ENCODE data around the gene MAST3. TPM values are rescaled to one million over a fixed set of nuclear protein-coding genes. Genes with fewer than 3 reads are reported as not detected.

Gene MAST3
- total RNA-seq, 1 donor from 2014 or later = 9.6 TPM

DNA sequence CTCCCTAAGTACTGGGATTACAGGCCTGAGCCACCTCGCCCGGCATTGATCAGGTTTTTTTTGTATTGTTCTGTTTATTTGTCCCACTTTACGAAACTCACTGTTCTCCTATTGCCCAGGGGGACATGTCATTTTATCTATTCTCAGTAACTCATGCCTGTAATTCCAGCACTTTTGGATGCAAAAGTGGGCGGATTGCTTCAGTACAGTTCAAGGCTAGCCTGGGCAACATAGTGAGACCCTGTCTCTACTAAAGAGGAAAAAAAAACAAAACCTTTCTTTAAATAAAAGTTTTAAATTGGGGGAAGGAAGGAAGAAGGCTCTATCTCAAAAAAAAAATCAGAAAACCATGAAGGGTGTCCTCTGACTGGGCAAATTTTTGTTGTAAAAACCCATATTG is 92.7 kb downstream of the MAST3 start:
- Histone ChIP-seq H3K4me3 (no peak overlapping the region), H3K27ac (no peak overlapping the region), H3K27me3 (no peaks in the 10 kb centered on the region), H3K9me3 (no peaks in the 10 kb centered on the region), H3K4me1 (peaks cover 25% of the 10 kb centered on the region), H3K36me3 (no peaks in the 10 kb centered on the region)
- DNase-seq (ENCODE audit: extremely low spot score in 2 of 2) = no peak
- intact Hi-C loops (cut with DNase I) = no loop called here
- TF ChIP-seq CTCF (IDR thresholded peaks at IDR 0.05) (no peak), POLR2AphosphoS5 (IDR thresholded peaks at IDR 0.05; ENCODE audit: insufficient read depth in 1 of 2, low read depth in 1 of 2) (no peak), POLR2A (IDR thresholded peaks at IDR 0.05) (no peak)

- no peak for DNase-seq (ENCODE audit: extremely low spot score in 2 of 2)
- H3K9me3 ChIP-seq = no peaks in the 10 kb centered on the region
- H3K27ac ChIP-seq = peak overlapping the region; percentile 98
- H3K4me1 ChIP-seq = peaks cover 25% of the 10 kb centered on the region
- H3K4me3 ChIP-seq = peak overlapping the region; percentile 59 to 96
- no peaks in the 10 kb centered on the region for H3K27me3 ChIP-seq
- peaks cover 0 to 6% of the 10 kb centered on the region in 2 donors for H3K36me3 ChIP-seq
- intact Hi-C loops (cut with DNase I) = no loop called here
- peak in 1 of 3 experiments; percentile 31 for TF ChIP-seq CTCF (IDR thresholded peaks at IDR 0.05)
- TF ChIP-seq POLR2AphosphoS5 (IDR thresholded peaks at IDR 0.05; ENCODE audit: insufficient read depth in 1 of 2, low read depth in 1 of 2) = no peak
Observed at GRCh38 chr19:18191640-18192062, 94.1 kb downstream of the MAST3 start.

DNA sequence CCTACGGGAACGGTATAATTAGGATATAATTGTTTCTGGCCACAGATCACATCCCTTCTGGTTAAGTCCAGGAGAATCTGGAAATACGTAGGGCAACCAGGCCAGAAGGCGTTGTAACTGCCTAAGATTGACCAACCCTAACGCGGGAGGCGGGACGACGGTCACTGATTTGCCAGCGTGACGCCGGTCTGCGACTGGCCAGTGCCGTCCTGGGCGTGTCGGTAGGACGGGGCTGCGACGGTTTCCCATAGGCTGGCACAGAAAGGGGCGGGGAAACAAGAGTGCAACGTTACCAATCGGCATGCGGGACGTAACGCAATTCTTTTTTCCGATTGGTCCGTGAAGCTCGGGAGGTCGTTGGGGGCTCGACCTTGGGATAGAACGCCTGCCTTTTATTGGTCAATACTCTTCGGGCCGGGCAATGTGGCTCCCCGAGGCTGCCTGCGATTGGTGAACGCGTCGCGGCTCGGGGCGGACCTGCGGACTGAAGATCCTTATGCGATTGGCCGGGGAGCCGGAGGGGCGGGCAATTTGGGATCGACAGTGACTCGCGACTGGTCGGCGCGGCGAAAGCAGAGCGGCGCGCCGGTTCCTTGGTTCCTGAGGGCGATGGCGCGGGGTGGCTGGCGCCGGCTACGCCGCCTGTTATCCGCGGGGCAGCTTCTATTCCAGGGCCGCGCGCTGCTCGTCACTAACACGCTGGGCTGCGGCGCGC is 95.3 kb downstream of the MAST3 start, which contains the start of gene MPV17L2:
Gene MPV17L2, plus strand, starts transcription at position 546 of the 715 bp plus-strand sequence. Its CDS starts 64 bp downstream, at position 610.
- H3K27ac ChIP-seq = peak within 1 kb of the TSS; percentile 98
- peak in 1 of 2 donors; percentile 89 for TF ChIP-seq POLR2A (IDR thresholded peaks at IDR 0.05)
- TF ChIP-seq POLR2AphosphoS5 (IDR thresholded peaks at IDR 0.05; ENCODE audit: insufficient read depth in 1 of 2, low read depth in 1 of 2) = peak; percentile 87 to 96
- no peak for TF ChIP-seq CTCF (IDR thresholded peaks at IDR 0.05)
- H3K4me3 ChIP-seq = peak within 1 kb of the TSS; percentile 90 to 96
- peak; percentile 99 to 100 for DNase-seq (ENCODE audit: extremely low spot score in 2 of 2)
- intact Hi-C loops (cut with DNase I) = no loop called here
- peaks cover 25% of the 10 kb centered on the region for H3K4me1 ChIP-seq
- H3K9me3 ChIP-seq = no peaks in the 10 kb centered on the region
- peaks cover 0 to 14% of the 10 kb centered on the region in 2 donors for H3K36me3 ChIP-seq
- no peaks in the 10 kb centered on the region for H3K27me3 ChIP-seq

DNA sequence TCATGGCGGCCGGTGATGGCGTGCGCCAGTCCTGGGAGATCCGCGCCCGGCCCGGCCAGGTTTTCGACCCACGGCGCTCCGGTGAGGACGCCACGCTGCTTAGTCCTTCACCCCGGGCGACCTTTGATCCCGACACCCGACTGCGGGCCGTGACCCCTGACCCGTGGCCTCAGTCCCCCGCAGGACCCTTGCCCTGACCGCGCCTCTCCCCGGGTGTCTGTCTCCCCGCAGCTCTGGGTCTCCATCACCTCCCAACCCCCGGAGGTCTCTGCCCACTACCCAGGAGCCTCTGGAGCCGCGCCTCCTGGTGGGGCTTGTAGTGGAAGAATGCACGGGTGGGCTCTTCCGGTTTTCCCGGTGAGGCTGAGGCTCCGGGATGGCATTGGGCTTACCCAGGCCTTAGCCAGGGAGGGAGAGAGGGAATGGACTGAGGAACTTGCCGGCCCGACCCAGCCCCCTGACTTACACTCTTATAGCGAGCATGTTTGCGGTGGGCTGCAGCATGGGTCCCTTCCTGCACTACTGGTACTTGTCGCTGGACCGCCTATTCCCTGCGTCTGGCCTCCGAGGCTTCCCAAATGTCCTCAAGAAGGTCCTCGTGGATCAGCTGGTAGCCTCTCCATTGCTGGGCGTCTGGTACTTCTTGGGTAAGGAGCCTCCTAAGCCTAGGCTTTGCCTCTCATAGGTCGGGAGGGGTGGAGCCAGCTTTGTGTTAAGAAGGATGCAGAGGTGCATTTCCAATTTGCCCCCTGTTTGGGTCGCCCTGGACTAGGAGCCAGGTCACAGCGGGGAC is 96.0 kb downstream of the MAST3 start:
- Histone ChIP-seq H3K4me1 (peaks cover 25% of the 10 kb centered on the region), H3K4me3 (peak overlapping the region; percentile 90 to 96), H3K36me3 (peaks cover 0 to 22% of the 10 kb centered on the region in 2 donors), H3K9me3 (no peaks in the 10 kb centered on the region), H3K27me3 (no peaks in the 10 kb centered on the region), H3K27ac (peak overlapping the region; percentile 84)
- TF ChIP-seq POLR2AphosphoS5 (IDR thresholded peaks at IDR 0.05; ENCODE audit: insufficient read depth in 1 of 2, low read depth in 1 of 2) = no peak
- TF ChIP-seq CTCF (IDR thresholded peaks at IDR 0.05) = no peak
- no peak for TF ChIP-seq POLR2A (IDR thresholded peaks at IDR 0.05)
- intact Hi-C loops (cut with DNase I) = no loop called here
- peak in 1 of 2 donors; percentile 95 for DNase-seq (ENCODE audit: extremely low spot score in 2 of 2)

Measured in vagina (tissue), 2 donors.